PC-3 (cell line): Measurements from ENCODE around the gene OMA1. TPM values are rescaled to one million over a fixed set of nuclear protein-coding genes. Genes with fewer than 3 reads are reported as not detected.

Experiments used
- ATAC-seq: fragments of 200-7000 bp; cut with Tn5 transposase; 2 replicates; pipeline ENCODE4 v1.9.1; 2020; ENCODE audit warnings: mild to moderate bottlenecking, moderate library complexity
- BruUV-seq: library from RNA; stranded (reverse); fragments of 400-500 nt; replicated peaks from 2 replicates; lab custom pipeline; 2021; lab: Mats Ljungman, UMichigan
- CTCF ChIA-PET: fragments of 300-600 bp; sonication (Branson Sonifier 250); formaldehyde crosslinking; loops from one replicate; lab custom pipeline; 2022; ENCODE audit warnings: antibody characterized with exemption; lab: Charles Lee
- POLR2A ChIA-PET: fragments of 300-600 bp; sonication (Branson Sonifier 250); formaldehyde crosslinking; loops from one replicate; lab custom pipeline; 2022; ENCODE audit warnings: antibody characterized with exemption; ENCODE audit not compliant: unreplicated experiment; lab: Charles Lee
- DNase-seq: peaks from one replicate; pipeline ENCODE4 v3.0.0-alpha.2; 2015
- H2AFZ ChIP-seq: fragments of 300-600 bp; sonication (generic); 2 replicates; pipeline ENCODE4 v1.6.0; 2016; ENCODE audit warnings: antibody characterized with exemption, low read length
- H3F3A ChIP-seq: fragments of 300-600 bp; sonication (generic); one replicate; pipeline ENCODE4 v1.6.0; 2017; ENCODE audit warnings: antibody characterized with exemption, low read length, control low read depth, mild to moderate bottlenecking; ENCODE audit not compliant: unreplicated experiment
- H3K27ac ChIP-seq: fragments of 300-600 bp; sonication (generic); 2 replicates; pipeline ENCODE4 v1.5.1; 2016; ENCODE audit warnings: mild to moderate bottlenecking, low read length
- H3K27me3 ChIP-seq: fragments of 300-600 bp; sonication (generic); 2 replicates; pipeline ENCODE4 v1.6.1; 2016; ENCODE audit warnings: low read length, mixed read lengths
- H3K36me3 ChIP-seq: fragments of 300-600 bp; sonication (generic); 2 replicates; pipeline ENCODE4 v1.6.1; 2016; ENCODE audit warnings: low read depth, mixed run types, low read length, mixed read lengths
- H3K4me1 ChIP-seq: fragments of 300-600 bp; sonication (generic); 2 replicates; pipeline ENCODE4 v1.5.1; 2016; ENCODE audit warnings: low read length; ENCODE audit not compliant: insufficient read depth
- H3K4me2 ChIP-seq: fragments of 300-600 bp; sonication (generic); 2 replicates; pipeline ENCODE4 v1.6.0; 2016; ENCODE audit warnings: low read length
- H3K4me3 ChIP-seq: fragments of 300-600 bp; sonication (generic); 2 replicates; pipeline ENCODE4 v1.5.1; 2016; ENCODE audit warnings: mild to moderate bottlenecking, low read length, mixed read lengths
- H3K79me2 ChIP-seq: fragments of 300-600 bp; sonication (generic); 2 replicates; pipeline ENCODE4 v1.6.1; 2017; ENCODE audit warnings: low read length, mixed read lengths
- H3K9ac ChIP-seq: fragments of 300-600 bp; sonication (generic); 2 replicates; pipeline ENCODE4 v1.6.0; 2016; ENCODE audit warnings: mild to moderate bottlenecking, low read length
- H3K9me2 ChIP-seq: fragments of 300-600 bp; sonication (generic); replicated peaks from 2 replicates; pipeline ENCODE4 v1.6.1; 2016; ENCODE audit warnings: mixed run types, low read length, mixed read lengths
- H3K9me3 ChIP-seq: fragments of 300-600 bp; sonication (generic); 2 replicates; pipeline ENCODE4 v1.6.1; 2016; ENCODE audit warnings: low read length, mixed read lengths
- H4K20me1 ChIP-seq: fragments of 300-600 bp; sonication (generic); 2 replicates; pipeline ENCODE4 v1.6.1; 2016; ENCODE audit warnings: low read length, mixed read lengths
- EZH2 ChIP-seq: fragments of 300-600 bp; sonication (generic); IDR thresholded peaks from one replicate; pipeline ENCODE4 v1.6.1; 2017; ENCODE audit warnings: antibody characterized with exemption, mild to moderate bottlenecking, low read length; ENCODE audit not compliant: unreplicated experiment
- EZH2phosphoT487 ChIP-seq: fragments of 300-600 bp; sonication (generic); IDR thresholded peaks from 2 replicates; pipeline ENCODE4 v1.6.1; 2018; ENCODE audit warnings: mild to moderate bottlenecking, antibody characterized with exemption, low read length, borderline replicate concordance
- intact Hi-C: fragments of 100-400 bp; cut with micrococcal nuclease; formaldehyde crosslinking; loops from 2 replicates; pipeline ENCODE4 v1.9.0; 2023
- total RNA-seq: library from RNA; depleted of rRNA; stranded (reverse); fragments of >200 nt; gene quantifications from 2 replicates; pipeline ENCODE4 v1.2.3, GENCODE V29; 2014
- TF ChIP-seq, protein P1 (sequence below): fragments of 300-600 bp; sonication (generic); conservative IDR thresholded peaks from 2 replicates; pipeline ENCODE4 v1.5.1; 2017; ENCODE audit warnings: antibody characterized with exemption, low read depth, mild to moderate bottlenecking, low read length

Gene OMA1
- total RNA-seq, 1 experiment from 2014 or later = 16.1 TPM

DNA sequence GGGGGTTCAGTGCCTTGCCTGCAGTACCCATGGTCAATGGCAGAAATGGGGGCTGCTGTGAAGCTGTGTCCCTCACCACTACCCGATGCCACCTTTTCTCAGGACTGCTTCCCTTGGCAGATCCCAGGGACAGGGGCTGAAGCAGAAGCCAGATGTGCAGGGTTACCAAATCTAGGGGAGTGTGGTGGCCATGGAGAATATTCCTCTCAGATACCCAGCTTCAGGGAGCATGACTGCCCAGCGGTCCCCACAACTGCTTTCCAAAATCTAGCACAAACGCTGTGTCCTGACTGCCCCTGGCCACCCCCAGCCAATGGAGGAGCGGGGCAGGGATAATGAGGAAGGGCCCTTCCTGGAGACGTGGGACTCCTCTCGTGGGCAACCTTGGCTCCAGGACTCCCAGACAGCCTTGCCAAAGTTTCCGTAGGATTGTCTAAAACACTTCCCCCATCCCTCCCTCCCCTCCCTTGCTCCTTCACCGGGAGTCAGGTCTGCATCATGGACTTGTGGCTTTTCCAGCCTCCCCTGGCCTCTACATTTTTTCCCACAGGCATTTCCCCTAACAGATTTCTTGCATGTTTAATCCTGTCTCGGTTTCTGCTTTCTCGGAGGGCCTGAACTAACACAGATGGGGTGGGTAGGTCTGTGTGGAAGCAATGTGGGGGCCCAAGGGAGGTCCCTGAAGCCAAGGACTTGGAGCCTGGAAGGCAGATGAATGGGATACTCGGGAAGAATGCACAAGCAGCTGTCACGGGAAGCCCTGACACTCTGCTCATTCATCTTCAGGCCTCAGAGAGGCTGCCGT lies 80.5 kb downstream of the OMA1 start:
- no peaks in the 10 kb centered on the region for H3K9me3 ChIP-seq
- no peak overlapping the region for H2AFZ ChIP-seq
- no peaks in the 10 kb centered on the region for H3K79me2 ChIP-seq
- intact Hi-C loops = no loop called here
- no peak overlapping the region for H3K9ac ChIP-seq
- no peaks in the 10 kb centered on the region for H3K4me1 ChIP-seq
- H3K27ac ChIP-seq = no peak overlapping the region
- no peak for TF ChIP-seq EZH2
- CTCF ChIA-PET = no interaction called here
- ATAC-seq (no peak), DNase-seq (no peak)
- H3K27me3 ChIP-seq = no peaks in the 10 kb centered on the region
- no peak overlapping the region for H3K4me2 ChIP-seq
- H3K9me2 ChIP-seq = no peaks in the 10 kb centered on the region
- POLR2A ChIA-PET = no interaction called here
- no peak overlapping the region for H3K4me3 ChIP-seq
- no peaks in the 10 kb centered on the region for H4K20me1 ChIP-seq
- no peaks in the 10 kb centered on the region for H3F3A ChIP-seq
- H3K36me3 ChIP-seq = no peaks in the 10 kb centered on the region
- no TSS peak for BruUV-seq

DNA sequence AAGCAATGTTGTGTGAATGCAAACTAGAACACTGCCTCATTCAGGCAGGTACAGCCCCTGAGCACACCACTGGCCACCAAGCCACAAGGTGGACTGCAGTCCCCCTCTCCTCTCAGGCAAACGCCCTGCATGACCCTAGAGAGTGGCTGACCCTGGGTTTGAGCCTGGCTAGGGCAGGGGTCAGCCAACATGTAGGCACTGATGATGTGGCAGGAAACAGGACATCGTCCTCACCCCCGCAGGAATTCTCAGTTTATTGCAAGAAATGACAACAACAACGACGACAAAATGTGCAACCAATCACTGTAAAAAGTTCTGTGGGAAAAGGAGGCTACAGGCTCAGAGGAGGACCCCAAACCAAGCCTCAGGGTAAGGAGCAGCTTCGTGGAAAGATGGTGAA lies 81.3 kb downstream of the OMA1 start:
- Histone ChIP-seq H3K9me2 (no peaks in the 10 kb centered on the region), H3F3A (no peaks in the 10 kb centered on the region), H4K20me1 (no peaks in the 10 kb centered on the region), H3K9ac (no peak overlapping the region), H3K79me2 (no peaks in the 10 kb centered on the region), H3K9me3 (no peaks in the 10 kb centered on the region), H2AFZ (no peak overlapping the region), H3K4me1 (no peaks in the 10 kb centered on the region), H3K27ac (no peak overlapping the region), H3K4me3 (no peak overlapping the region), H3K4me2 (no peak overlapping the region), H3K36me3 (no peaks in the 10 kb centered on the region), H3K27me3 (no peaks in the 10 kb centered on the region)
- no TSS peak for BruUV-seq
- DNase-seq = no peak
- CTCF ChIA-PET = no interaction called here
- no peak for ATAC-seq
- TF ChIP-seq, protein P1, sequence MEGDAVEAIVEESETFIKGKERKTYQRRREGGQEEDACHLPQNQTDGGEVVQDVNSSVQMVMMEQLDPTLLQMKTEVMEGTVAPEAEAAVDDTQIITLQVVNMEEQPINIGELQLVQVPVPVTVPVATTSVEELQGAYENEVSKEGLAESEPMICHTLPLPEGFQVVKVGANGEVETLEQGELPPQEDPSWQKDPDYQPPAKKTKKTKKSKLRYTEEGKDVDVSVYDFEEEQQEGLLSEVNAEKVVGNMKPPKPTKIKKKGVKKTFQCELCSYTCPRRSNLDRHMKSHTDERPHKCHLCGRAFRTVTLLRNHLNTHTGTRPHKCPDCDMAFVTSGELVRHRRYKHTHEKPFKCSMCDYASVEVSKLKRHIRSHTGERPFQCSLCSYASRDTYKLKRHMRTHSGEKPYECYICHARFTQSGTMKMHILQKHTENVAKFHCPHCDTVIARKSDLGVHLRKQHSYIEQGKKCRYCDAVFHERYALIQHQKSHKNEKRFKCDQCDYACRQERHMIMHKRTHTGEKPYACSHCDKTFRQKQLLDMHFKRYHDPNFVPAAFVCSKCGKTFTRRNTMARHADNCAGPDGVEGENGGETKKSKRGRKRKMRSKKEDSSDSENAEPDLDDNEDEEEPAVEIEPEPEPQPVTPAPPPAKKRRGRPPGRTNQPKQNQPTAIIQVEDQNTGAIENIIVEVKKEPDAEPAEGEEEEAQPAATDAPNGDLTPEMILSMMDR = no peak
- TF ChIP-seq EZH2phosphoT487 = no peak
- TF ChIP-seq EZH2 = no peak
- intact Hi-C loops = no loop called here
- POLR2A ChIA-PET = no interaction called here

DNA sequence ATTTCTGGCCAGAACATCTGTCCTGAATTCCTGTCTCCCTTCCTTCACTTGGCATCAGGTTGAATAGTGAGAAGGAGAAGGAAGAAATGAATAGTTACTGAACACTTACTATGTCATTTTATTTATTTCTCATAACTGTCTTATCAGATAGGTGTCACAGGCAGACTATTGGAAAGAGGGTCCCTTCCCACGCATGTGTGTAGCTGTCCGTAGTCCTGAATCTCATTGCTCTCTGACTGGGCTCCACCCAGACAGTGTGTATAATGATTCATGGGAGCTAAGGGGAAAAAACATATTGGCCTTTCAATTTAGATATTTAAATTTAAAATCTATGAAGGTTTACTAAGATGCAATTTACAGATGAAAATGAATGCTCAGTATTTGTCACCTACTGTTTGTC lies 86.1 kb downstream of the OMA1 start:
- H3K27me3 ChIP-seq = peaks cover 4% of the 10 kb centered on the region; the same call in 1 of the 2 replicates
- no peaks in the 10 kb centered on the region for H3F3A ChIP-seq
- H3K9me3 ChIP-seq = no peaks in the 10 kb centered on the region
- TF ChIP-seq EZH2phosphoT487 = no peak
- TF ChIP-seq, protein P1 = no peak
- no peak for TF ChIP-seq EZH2
- H3K9me2 ChIP-seq = no peaks in the 10 kb centered on the region
- H2AFZ ChIP-seq = no peak overlapping the region
- intact Hi-C loops = no loop called here
- no peaks in the 10 kb centered on the region for H3K79me2 ChIP-seq
- no peaks in the 10 kb centered on the region for H3K36me3 ChIP-seq
- no TSS peak for BruUV-seq
- no peaks in the 10 kb centered on the region for H3K4me1 ChIP-seq
- H3K9ac ChIP-seq = no peak overlapping the region
- no peak overlapping the region for H3K27ac ChIP-seq
- POLR2A ChIA-PET = no interaction called here
- H3K4me3 ChIP-seq = no peak overlapping the region
- peak; percentile 16 for DNase-seq
- CTCF ChIA-PET = no interaction called here
- H4K20me1 ChIP-seq = no peaks in the 10 kb centered on the region
- ATAC-seq = no peak
- H3K4me2 ChIP-seq = no peak overlapping the region
